Neural progenitor cell (in vitro differentiated cells): ENCODE results near the gene TACR2. TPM values are rescaled to one million over a fixed set of nuclear protein-coding genes. Genes with fewer than 3 reads are reported as not detected.

ENCODE experiments used
- DNase-seq: peaks from one replicate; pipeline ENCODE4 v3.0.0-alpha.2; 2016; ENCODE audit warnings: low spot score
- H2AFZ ChIP-seq: fragments of 200-600 bp; sonication (generic); replicated peaks from 2 replicates; pipeline ENCODE4 v1.6.1; 2016; ENCODE audit warnings: antibody characterized with exemption
- H3F3A ChIP-seq: fragments of 200-600 bp; sonication (generic); 2 replicates; pipeline ENCODE4 v1.6.1; 2016; ENCODE audit warnings: antibody characterized with exemption, low read depth
- H3K27ac ChIP-seq: fragments of 200-600 bp; sonication (generic); 2 replicates; pipeline ENCODE4 v1.5.1; 2016; ENCODE audit warnings: mild to moderate bottlenecking
- H3K27me3 ChIP-seq: fragments of 200-600 bp; sonication (generic); 2 replicates; pipeline ENCODE4 v1.6.1; 2016; ENCODE audit warnings: mild to moderate bottlenecking, moderate library complexity
- H3K36me3 ChIP-seq: fragments of 200-600 bp; sonication (generic); 2 replicates; pipeline ENCODE4 v1.5.1; 2016
- H3K4me1 ChIP-seq: fragments of 200-600 bp; sonication (generic); 2 replicates; pipeline ENCODE4 v1.6.1; 2016; ENCODE audit warnings: mixed run types
- H3K4me2 ChIP-seq: fragments of 200-600 bp; sonication (generic); 2 replicates; pipeline ENCODE4 v1.6.1; 2016
- H3K4me3 ChIP-seq: fragments of 200-600 bp; sonication (generic); 2 replicates; pipeline ENCODE4 v1.5.1; 2016
- H3K79me2 ChIP-seq: fragments of 200-600 bp; sonication (generic); 2 replicates; pipeline ENCODE4 v1.6.1; 2016; ENCODE audit warnings: low read depth
- H3K9ac ChIP-seq: fragments of 200-600 bp; sonication (generic); 2 replicates; pipeline ENCODE4 v1.6.1; 2016
- H3K9me3 ChIP-seq: fragments of 200-600 bp; sonication (generic); 2 replicates; pipeline ENCODE4 v1.5.1; 2016; ENCODE audit warnings: low read depth
- H4K20me1 ChIP-seq: fragments of 200-600 bp; sonication (generic); 2 replicates; pipeline ENCODE4 v1.6.1; 2016; ENCODE audit warnings: low read depth
- H3K27ac Mint-ChIP-seq: 3 replicates; pipeline ENCODE4 v1.8.0; 2021; ENCODE audit warnings: mixed read lengths
- H3K27me3 Mint-ChIP-seq: 2 replicates; pipeline ENCODE4 v1.8.0; 2022; ENCODE audit warnings: low read depth, mild to moderate bottlenecking, inconsistent platforms, moderate library complexity, mixed read lengths; ENCODE audit not compliant: insufficient read depth
- H3K36me3 Mint-ChIP-seq: 3 replicates; pipeline ENCODE4 v1.8.0; 2021; ENCODE audit warnings: mixed read lengths
- H3K4me1 Mint-ChIP-seq: 3 replicates; pipeline ENCODE4 v1.8.0; 2021; ENCODE audit warnings: mixed read lengths
- H3K4me3 Mint-ChIP-seq: 3 replicates; pipeline ENCODE4 v1.8.0; 2021; ENCODE audit warnings: mild to moderate bottlenecking, moderate library complexity, mixed read lengths
- H3K9me3 Mint-ChIP-seq: 3 replicates; pipeline ENCODE4 v1.8.0; 2020; ENCODE audit warnings: mixed read lengths
- EZH2 ChIP-seq: fragments of 200-600 bp; sonication (generic); IDR thresholded peaks from 2 replicates; pipeline ENCODE4 v1.6.1; 2017; ENCODE audit warnings: antibody characterized with exemption, mild to moderate bottlenecking, moderate library complexity
- EZH2phosphoT487 ChIP-seq: fragments of 200-600 bp; sonication (generic); IDR thresholded peaks from 2 replicates; pipeline ENCODE4 v1.6.1; 2017; ENCODE audit warnings: antibody characterized with exemption
- total RNA-seq: library from RNA; depleted of rRNA; stranded (reverse); fragments of >200 nt; gene quantifications from 2 replicates; pipeline ENCODE4 v1.2.3, GENCODE V29; 2015; ENCODE audit warnings: low replicate concordance
- TF ChIP-seq, protein P1 (sequence below): fragments of 200-600 bp; sonication (generic); IDR thresholded peaks from 2 replicates; pipeline ENCODE4 v1.5.1; 2017; ENCODE audit warnings: antibody characterized with exemption, mild to moderate bottlenecking

The TACR2 gene
- total RNA-seq, 1 donor from 2014 or later, result not detected

DNA sequence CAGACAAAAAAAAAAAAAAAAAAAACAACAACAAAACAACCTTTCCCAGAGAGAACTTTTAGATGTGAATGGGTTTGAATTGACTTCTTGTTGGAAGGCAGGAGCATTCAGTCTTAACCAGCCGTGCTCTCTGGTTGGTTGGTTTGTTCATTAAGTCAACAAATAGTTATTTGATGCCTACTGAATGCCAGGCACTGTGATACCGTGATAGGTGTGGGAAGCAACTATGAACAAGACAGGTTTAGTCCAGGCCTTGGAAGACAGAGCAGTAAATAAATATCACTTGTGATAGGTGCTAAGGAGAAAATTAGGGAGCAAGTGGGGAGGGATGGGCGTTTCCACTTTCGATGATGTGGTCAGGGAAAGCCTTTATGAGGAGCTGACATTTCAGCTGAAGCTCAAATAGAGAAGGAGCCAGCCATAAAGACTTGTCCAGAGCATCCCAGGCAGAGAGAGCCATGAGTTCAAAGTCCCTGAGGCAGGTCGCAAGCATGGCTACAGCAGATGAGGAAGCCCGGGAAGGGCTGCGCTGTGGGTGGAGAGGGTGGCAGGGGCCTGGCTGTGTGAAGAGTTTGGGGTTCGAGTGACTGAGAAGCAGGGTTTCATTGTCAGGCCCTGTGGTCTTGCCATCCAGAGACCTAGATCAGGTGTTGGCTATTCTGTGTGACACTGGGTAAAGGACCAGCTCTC, 42.5 kb upstream of the TACR2 start:
- Mint-ChIP-seq H3K9me3 (no peaks in the 10 kb centered on the region), H3K36me3 (no peaks in the 10 kb centered on the region), H3K4me1 (peaks cover 16% of the 10 kb centered on the region), H3K27ac (no peak overlapping the region), H3K4me3 (no peak overlapping the region), H3K27me3 (peaks cover 6% of the 10 kb centered on the region)
- Histone ChIP-seq H3F3A (no peaks in the 10 kb centered on the region), H4K20me1 (no peaks in the 10 kb centered on the region), H3K9me3 (no peaks in the 10 kb centered on the region), H3K79me2 (no peaks in the 10 kb centered on the region), H3K27me3 (no peaks in the 10 kb centered on the region), H3K27ac (no peak overlapping the region), H3K9ac (no peak overlapping the region), H2AFZ (no peak overlapping the region), H3K4me1 (no peaks in the 10 kb centered on the region), H3K4me3 (no peak overlapping the region), H3K36me3 (no peaks in the 10 kb centered on the region), H3K4me2 (no peak overlapping the region)
- TF ChIP-seq, protein P1, sequence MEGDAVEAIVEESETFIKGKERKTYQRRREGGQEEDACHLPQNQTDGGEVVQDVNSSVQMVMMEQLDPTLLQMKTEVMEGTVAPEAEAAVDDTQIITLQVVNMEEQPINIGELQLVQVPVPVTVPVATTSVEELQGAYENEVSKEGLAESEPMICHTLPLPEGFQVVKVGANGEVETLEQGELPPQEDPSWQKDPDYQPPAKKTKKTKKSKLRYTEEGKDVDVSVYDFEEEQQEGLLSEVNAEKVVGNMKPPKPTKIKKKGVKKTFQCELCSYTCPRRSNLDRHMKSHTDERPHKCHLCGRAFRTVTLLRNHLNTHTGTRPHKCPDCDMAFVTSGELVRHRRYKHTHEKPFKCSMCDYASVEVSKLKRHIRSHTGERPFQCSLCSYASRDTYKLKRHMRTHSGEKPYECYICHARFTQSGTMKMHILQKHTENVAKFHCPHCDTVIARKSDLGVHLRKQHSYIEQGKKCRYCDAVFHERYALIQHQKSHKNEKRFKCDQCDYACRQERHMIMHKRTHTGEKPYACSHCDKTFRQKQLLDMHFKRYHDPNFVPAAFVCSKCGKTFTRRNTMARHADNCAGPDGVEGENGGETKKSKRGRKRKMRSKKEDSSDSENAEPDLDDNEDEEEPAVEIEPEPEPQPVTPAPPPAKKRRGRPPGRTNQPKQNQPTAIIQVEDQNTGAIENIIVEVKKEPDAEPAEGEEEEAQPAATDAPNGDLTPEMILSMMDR, result no peak
- TF ChIP-seq EZH2phosphoT487, result no peak
- DNase-seq, result no peak

DNA sequence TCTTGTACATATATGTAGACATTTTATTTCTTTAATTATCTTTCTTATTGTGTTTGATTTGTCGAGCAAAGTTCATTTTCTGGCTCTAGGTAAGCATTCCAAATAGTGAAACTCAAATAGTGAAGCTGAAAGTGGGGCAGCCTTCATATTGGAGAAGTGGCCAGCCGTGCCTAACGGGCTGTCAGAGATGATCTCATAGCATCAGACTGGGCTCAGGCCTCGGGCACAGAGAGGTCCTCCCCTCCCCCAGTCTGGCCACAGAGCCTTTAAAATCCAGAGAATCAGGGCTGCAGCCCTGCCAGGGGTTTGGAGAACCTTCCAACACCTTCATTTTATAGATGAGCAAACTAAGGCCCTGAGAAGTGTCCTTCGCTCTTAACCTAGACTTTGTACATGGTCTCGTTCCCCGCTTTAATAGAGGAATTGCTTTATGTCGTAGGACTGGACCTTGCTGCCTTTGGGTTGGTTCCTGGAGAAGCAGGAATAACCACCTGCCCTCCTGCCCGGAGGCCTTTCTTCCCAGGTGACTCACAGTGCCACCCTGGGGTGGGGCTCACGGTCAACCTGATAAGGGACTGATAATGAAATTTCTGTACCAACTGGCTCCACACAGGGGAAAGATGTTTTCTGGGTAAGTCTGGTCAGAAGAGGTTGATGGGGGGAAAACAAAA, 41.8 kb upstream of the TACR2 start:
- no peak overlapping the region for H2AFZ ChIP-seq
- no peak overlapping the region for H3K27ac ChIP-seq
- no peak overlapping the region for H3K9ac ChIP-seq
- no peak overlapping the region for H3K4me3 Mint-ChIP-seq
- H3K4me1 Mint-ChIP-seq, result peaks cover 10% of the 10 kb centered on the region
- H3K9me3 ChIP-seq, result no peaks in the 10 kb centered on the region
- H3K4me1 ChIP-seq, result no peaks in the 10 kb centered on the region
- H3K36me3 ChIP-seq, result no peaks in the 10 kb centered on the region
- H3K36me3 Mint-ChIP-seq, result no peaks in the 10 kb centered on the region
- H4K20me1 ChIP-seq, result no peaks in the 10 kb centered on the region
- TF ChIP-seq EZH2 (no peak), EZH2phosphoT487 (no peak)
- H3K27me3 ChIP-seq, result peaks cover 3% of the 10 kb centered on the region
- H3K27ac Mint-ChIP-seq, result peak overlapping the region; percentile 72
- H3K79me2 ChIP-seq, result no peaks in the 10 kb centered on the region
- H3F3A ChIP-seq, result no peaks in the 10 kb centered on the region
- no peak overlapping the region for H3K4me3 ChIP-seq
- no peak for DNase-seq
- H3K27me3 Mint-ChIP-seq, result peaks cover 6% of the 10 kb centered on the region
- no peaks in the 10 kb centered on the region for H3K9me3 Mint-ChIP-seq
- H3K4me2 ChIP-seq, result no peak overlapping the region

DNA sequence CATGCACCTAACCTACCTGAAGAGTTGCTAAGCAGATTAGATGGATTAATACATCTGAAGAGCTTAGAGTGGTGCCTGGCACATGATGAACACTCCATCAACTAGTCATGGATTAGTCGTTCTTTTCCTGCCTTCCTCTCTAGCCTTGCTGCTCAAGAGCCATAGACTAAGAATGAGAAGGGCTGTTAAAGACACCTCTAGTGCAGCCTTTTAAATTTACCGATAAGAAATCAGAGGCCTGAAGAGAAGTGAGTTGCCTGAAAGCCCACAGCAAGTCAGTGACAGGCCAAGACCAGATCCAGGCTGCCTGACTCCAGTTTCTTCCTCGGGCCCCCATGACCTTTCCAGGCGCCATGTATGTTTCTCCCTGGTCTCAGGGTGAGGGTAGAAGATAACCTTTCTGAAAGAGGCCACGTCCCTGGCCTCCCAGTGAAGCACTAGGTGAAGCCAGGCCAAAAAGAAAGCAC, 41.1 kb upstream of the TACR2 start:
- Histone ChIP-seq H3K4me1 (no peaks in the 10 kb centered on the region), H3K9ac (no peak overlapping the region), H2AFZ (no peak overlapping the region), H3K79me2 (no peaks in the 10 kb centered on the region), H3K9me3 (no peaks in the 10 kb centered on the region), H3K4me2 (no peak overlapping the region), H3K36me3 (no peaks in the 10 kb centered on the region), H3F3A (no peaks in the 10 kb centered on the region), H3K27ac (no peak overlapping the region), H3K4me3 (no peak overlapping the region), H4K20me1 (no peaks in the 10 kb centered on the region), H3K27me3 (peaks cover 9% of the 10 kb centered on the region)
- Mint-ChIP-seq H3K36me3 (no peaks in the 10 kb centered on the region), H3K27me3 (peaks cover 4% of the 10 kb centered on the region), H3K27ac (no peak overlapping the region), H3K4me1 (peaks cover 8% of the 10 kb centered on the region), H3K4me3 (no peak overlapping the region), H3K9me3 (no peaks in the 10 kb centered on the region)
- DNase-seq, result no peak
- TF ChIP-seq EZH2phosphoT487, result no peak
- no peak for TF ChIP-seq EZH2
- TF ChIP-seq, protein P1, result no peak
